OCI-M1 (cell line): ENCODE results near the gene PTPRH.

Experiments used
- DNase-seq: peaks from one replicate; lab custom pipeline; 2025; lab: John Stamatoyannopoulos, UW

The PTPRH gene

GRCh38 chr19:55245236-55245904 is 36.1 kb upstream of the PTPRH start:
- DNase-seq: no peak

- no peak for DNase-seq
These were observed 34.8 kb upstream of the PTPRH start for GRCh38 chr19:55244004-55244680.

- no peak for DNase-seq
These were observed 33.2 kb upstream of the PTPRH start for GRCh38 chr19:55242517-55242916.

- no peak for DNase-seq
These were observed 32.7 kb upstream of the PTPRH start for GRCh38 chr19:55241935-55242464.

- no peak for DNase-seq
These were observed 32.0 kb upstream of the PTPRH start for GRCh38 chr19:55241143-55241934.

- no peak for DNase-seq
These were observed 31.4 kb upstream of the PTPRH start for GRCh38 chr19:55240713-55241020.

- no peak for DNase-seq
These were observed 29.7 kb upstream of the PTPRH start for GRCh38 chr19:55239004-55239403.

- no peak for DNase-seq
These were observed 28.7 kb upstream of the PTPRH start for GRCh38 chr19:55238030-55238429.

- DNase-seq: no peak
These were observed 23.7 kb upstream of the PTPRH start for GRCh38 chr19:55232986-55233385.

GRCh38 chr19:55232286-55232602 is 22.9 kb upstream of the PTPRH start:
- DNase-seq: no peak

- DNase-seq: no peak
These were observed 22.3 kb upstream of the PTPRH start for GRCh38 chr19:55231391-55232285.

GRCh38 chr19:55230780-55231179 is 21.5 kb upstream of the PTPRH start:
- DNase-seq: no peak

GRCh38 chr19:55230329-55230728 is 21.0 kb upstream of the PTPRH start:
- DNase-seq: no peak

GRCh38 chr19:55229789-55230182 is 20.5 kb upstream of the PTPRH start:
- no peak for DNase-seq

- DNase-seq: no peak
These were observed 20.0 kb upstream of the PTPRH start for GRCh38 chr19:55229145-55229788.

- DNase-seq: no peak
These were observed 19.2 kb upstream of the PTPRH start, which contains the start of gene TMEM86B for GRCh38 chr19:55228403-55229031. Gene TMEM86B (minus strand): TSS chr19:55228763. CDS start chr19:55228741, 22 bp downstream.

GRCh38 chr19:55228015-55228391 is 18.7 kb upstream of the PTPRH start:
- no peak for DNase-seq

GRCh38 chr19:55227241-55228014 is 18.1 kb upstream of the PTPRH start:
- DNase-seq: no peak

- no peak for DNase-seq
These were observed 17.5 kb upstream of the PTPRH start for GRCh38 chr19:55226788-55227187.

- DNase-seq: no peak
These were observed 17.0 kb upstream of the PTPRH start for GRCh38 chr19:55226273-55226672.
